HL-60/S4 (cell line): ENCODE measurements around the gene ARL14EPL.
"Not testable (repeated sequence)": the region's sequence is repeated elsewhere in the genome, so short reads cannot be mapped to it uniquely, and the experiment has no call there.

Source experiments
- in situ Hi-C: fragments of 300-500 bp; cut with MboI; formaldehyde crosslinking; loops from 2 replicates; pipeline ENCODE4 v1.14.3; 2022; ENCODE audit warnings: low sequenced_read_pairs

ARL14EPL gene

GRCh38 chr5:116046261-116046660 is 14.0 kb downstream of the ARL14EPL start:
- in situ Hi-C loops: no loop called here

- in situ Hi-C loops: no loop called here
These were observed 14.6 kb downstream of the ARL14EPL start for GRCh38 chr5:116046823-116047222.

DNA sequence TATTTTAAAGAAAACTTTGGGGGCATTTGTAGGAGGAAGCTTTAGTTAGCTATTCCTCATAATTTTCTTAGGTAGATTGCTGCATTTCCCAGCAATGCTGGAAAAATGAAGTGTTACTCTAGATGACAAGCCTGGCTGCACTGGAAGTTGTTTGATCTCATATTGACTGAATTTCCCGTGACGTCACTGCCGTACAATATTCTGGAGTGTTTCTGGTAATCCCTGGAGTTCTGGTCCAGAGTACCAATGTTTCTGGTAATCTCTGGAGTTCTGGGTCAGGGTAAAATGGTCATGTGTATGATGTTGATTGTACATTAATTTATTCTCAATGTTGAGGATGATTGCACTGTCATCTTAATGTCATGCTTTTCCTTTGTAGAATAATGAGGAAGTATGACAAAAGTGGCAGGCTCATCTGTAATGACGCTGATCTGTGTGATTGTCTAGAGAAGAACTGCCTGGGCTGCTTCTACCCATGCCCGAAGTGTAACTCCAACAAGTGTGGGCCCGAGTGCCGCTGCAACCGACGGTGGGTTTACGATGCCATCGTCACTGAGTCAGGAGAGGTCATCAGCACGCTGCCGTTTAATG is 26.2 kb downstream of the ARL14EPL start:
- in situ Hi-C loops: loop anchor here (25.0 kb wide), 2 partner anchors 221 to 746 kb away; partner anchors contain the start of genes AP3S1 and ATG12

DNA sequence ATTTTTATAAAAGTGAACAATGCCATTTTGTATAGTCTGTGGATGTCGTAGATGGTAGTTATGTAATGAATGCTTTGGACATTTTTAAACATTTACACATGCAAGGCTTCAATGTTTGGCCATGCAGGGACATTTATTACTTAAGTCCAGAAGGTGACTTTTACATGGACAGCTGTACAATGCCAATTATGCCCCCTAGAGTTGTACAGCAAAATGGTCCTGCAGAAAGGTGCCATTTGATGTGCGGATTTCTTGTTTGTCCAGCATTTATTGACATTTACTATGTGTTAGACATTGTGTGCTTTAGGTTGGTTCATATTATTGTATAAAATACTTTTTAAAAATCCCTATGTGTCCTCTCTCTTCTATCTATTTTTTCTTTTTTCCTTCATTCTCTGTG is 30.1 kb downstream of the ARL14EPL start:
- in situ Hi-C loops: loop anchor here (25.0 kb wide), 2 partner anchors 225 to 750 kb away; partner anchors contain the start of genes AP3S1 and ATG12

DNA sequence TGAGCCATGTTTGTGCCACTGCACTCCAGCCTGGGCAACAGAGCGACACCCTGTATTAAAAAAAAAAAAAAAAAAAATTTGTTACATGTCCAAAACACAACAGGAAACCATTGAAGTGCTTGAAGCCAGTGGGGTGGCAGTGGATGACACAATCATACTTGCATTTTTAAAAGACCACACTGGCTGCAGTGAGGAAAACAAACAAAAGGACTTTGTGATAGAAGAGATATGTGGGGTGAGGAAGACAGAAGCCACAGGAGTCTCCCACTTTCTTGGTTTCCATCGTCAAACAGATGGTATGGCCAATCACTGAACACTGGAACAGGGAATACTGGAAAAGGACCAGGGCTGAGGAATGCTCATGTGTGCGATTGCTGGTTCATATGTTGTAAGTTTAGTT is 31.7 kb downstream of the ARL14EPL start:
- in situ Hi-C loops: loop anchor here (25.0 kb wide), 2 partner anchors 227 to 752 kb away; partner anchors contain the start of genes AP3S1 and ATG12

- in situ Hi-C loops: loop anchor here (25.0 kb wide), 2 partner anchors 231 to 756 kb away; partner anchors contain the start of genes AP3S1 and ATG12
These were observed 35.9 kb downstream of the ARL14EPL start for GRCh38 chr5:116068028-116068632.

GRCh38 chr5:116071211-116071610 is 38.9 kb downstream of the ARL14EPL start:
- in situ Hi-C loops: loop anchor here (25.0 kb wide), 2 partner anchors 234 to 759 kb away; partner anchors contain the start of genes AP3S1 and ATG12

GRCh38 chr5:116075191-116075831 is 43.0 kb downstream of the ARL14EPL start:
- in situ Hi-C loops: no loop called here

- in situ Hi-C loops: no loop called here
These were observed 44.2 kb downstream of the ARL14EPL start for GRCh38 chr5:116076496-116076895.

- in situ Hi-C loops: no loop called here
These were observed 45.9 kb downstream of the ARL14EPL start for GRCh38 chr5:116078199-116078598.

- in situ Hi-C loops: no loop called here
These were observed 52.0 kb downstream of the ARL14EPL start for GRCh38 chr5:116084287-116084691.

- in situ Hi-C loops: no loop called here
These were observed 52.8 kb downstream of the ARL14EPL start, which contains the start of gene COMMD10 for GRCh38 chr5:116084871-116085715. Gene COMMD10, plus strand, starts transcription at chr5:116085025.

DNA sequence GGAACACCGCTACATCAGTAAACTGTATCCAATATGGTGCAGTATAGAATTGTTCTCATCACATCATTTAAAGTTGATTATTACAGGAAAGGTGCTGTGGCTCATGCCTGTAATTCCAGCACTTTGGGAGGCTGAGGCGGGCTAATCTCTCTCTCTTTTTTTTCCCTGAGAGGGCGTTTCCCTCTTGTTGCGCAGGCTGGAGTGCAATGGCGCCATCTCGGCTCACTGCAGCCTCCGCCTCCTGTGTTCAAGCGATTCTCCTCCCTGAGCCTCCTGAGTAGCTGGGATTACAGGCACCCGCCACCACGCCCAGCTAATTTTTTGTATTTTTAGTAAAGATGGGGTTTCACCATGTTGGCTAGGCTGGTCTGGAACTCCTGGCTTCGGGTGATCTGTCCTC is 54.0 kb downstream of the ARL14EPL start:
- in situ Hi-C loops: not testable (repeated sequence)

- in situ Hi-C loops: no loop called here
These were observed 55.8 kb downstream of the ARL14EPL start for GRCh38 chr5:116088062-116088461.

GRCh38 chr5:116090302-116090701 is 58.0 kb downstream of the ARL14EPL start:
- in situ Hi-C loops: no loop called here

- in situ Hi-C loops: no loop called here
These were observed 59.1 kb downstream of the ARL14EPL start for GRCh38 chr5:116091416-116091815.

GRCh38 chr5:116097301-116097700 is 65.0 kb downstream of the ARL14EPL start:
- in situ Hi-C loops: no loop called here

DNA sequence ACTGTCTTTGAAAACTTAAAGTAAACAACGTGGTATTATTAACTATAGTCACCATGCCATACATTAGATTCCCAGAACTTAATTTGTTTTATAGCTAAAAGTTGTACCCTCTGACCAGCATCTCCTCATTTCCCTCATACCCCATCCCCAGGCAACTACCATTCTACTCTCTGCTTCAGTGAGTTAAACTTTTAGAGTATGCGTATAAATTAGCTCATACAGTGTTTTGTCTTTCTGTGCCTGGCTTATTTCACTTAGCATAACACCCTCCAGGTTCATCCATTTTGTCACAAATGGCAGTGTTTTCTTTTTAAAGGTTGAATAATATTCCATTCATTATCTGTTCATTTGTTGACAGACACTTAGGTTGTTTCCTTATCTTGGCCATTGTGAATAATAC is 66.7 kb downstream of the ARL14EPL start:
- in situ Hi-C loops: no loop called here

- in situ Hi-C loops: not testable (repeated sequence)
These were observed 72.7 kb downstream of the ARL14EPL start for GRCh38 chr5:116104941-116105340.
